Parathyroid adenoma (tissue), 2 donors: ENCODE measurements around the gene SEPTIN1.
A peak's percentile ranks its signal among the peaks of the same experiment; 100 is the strongest.

Experiments
- H2AFZ ChIP-seq: fragments of 300-600 bp; sonication (generic); one replicate; pipeline ENCODE4 v1.7.0; 2017; ENCODE audit warnings: antibody characterized with exemption, mild to moderate bottlenecking
- H3K27ac ChIP-seq: fragments of 300-600 bp; sonication (generic); one replicate; pipeline ENCODE4 v1.7.0; 2017
- H3K27me3 ChIP-seq: fragments of 300-600 bp; sonication (generic); one replicate; pipeline ENCODE4 v1.7.0; 2017; ENCODE audit warnings: low read length; ENCODE audit not compliant: control insufficient read depth, insufficient read depth
- H3K36me3 ChIP-seq: fragments of 300-600 bp; sonication (generic); one replicate; pipeline ENCODE4 v1.7.0; 2017; ENCODE audit warnings: low read length; ENCODE audit not compliant: control insufficient read depth, insufficient read depth
- H3K4me1 ChIP-seq: fragments of 300-600 bp; sonication (generic); one replicate; pipeline ENCODE4 v1.7.0; 2017; ENCODE audit warnings: control low read depth
- H3K4me2 ChIP-seq: fragments of 300-600 bp; sonication (generic); one replicate; pipeline ENCODE4 v1.7.0; 2017; ENCODE audit warnings: low read length
- H3K4me3 ChIP-seq: fragments of 300-600 bp; sonication (generic); one replicate; pipeline ENCODE4 v1.7.0; 2017; ENCODE audit warnings: low read depth, low read length
- H3K79me2 ChIP-seq: fragments of 300-600 bp; sonication (generic); one replicate; pipeline ENCODE4 v1.7.0; 2017; ENCODE audit warnings: control low read depth
- H3K9ac ChIP-seq: fragments of 300-600 bp; sonication (generic); one replicate; pipeline ENCODE4 v1.7.0; 2017; ENCODE audit warnings: mild to moderate bottlenecking
- H3K9me3 ChIP-seq: fragments of 300-600 bp; sonication (generic); one replicate; pipeline ENCODE4 v1.7.0; 2017; ENCODE audit warnings: low read length; ENCODE audit not compliant: control insufficient read depth
- TF ChIP-seq, protein P1 (sequence below): fragments of 300-600 bp; sonication (generic); IDR thresholded peaks from one replicate; pipeline ENCODE4 v1.7.0; 2017; ENCODE audit warnings: antibody characterized with exemption, mild to moderate bottlenecking
- donor health status: primary hyperparathyroidism.

The SEPTIN1 gene

DNA sequence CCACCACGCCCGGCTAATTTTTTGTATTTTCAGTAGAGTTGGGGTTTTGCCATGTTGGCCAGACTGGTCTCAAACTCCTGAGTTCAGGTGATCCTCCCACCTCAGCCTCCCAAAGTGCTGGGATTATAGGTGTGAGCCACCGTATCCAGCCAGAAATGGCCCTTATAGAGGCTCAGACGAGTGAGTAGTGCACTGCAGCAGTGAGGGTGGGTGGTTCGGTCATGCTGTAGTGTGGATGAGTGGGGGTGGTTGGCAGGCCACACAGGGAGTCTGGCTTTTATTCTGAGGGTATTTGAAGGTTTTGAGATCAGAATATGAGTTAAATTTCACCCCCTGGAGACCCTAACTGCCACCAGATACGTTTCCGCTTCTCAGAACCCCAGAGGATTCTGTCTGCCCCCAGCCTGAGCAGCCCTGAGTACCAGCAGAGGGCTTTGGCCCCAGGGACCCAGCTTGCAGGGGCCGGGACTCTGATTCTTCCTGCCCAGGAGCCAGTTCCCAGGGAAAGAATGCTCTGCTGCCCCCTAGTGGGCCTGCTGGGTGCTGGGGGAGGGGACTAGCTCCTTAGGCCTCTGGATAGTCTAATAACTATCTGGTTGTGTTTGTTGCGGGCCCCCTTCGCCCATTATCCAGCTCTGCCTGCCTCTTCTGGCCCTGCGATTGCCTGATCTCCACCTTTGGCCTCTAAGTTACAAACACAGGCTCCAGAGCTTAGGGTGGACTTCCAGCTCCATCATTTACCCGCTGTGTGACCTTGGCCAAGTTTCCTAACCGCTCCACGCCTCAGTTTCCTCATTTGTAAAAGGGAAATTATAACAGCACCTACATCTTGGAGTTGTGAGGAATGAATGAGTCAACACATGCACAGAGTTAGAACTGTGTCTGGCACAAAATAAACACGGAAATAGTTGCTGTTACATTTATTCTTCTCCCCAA, 27.0 kb upstream of the SEPTIN1 start:
- H3K9me3 ChIP-seq: no peaks in the 10 kb centered on the region
- no peaks in the 10 kb centered on the region for H3K36me3 ChIP-seq
- peaks cover 9% of the 10 kb centered on the region for H3K79me2 ChIP-seq
- H2AFZ ChIP-seq: peak overlapping the region; percentile 47
- H3K4me2 ChIP-seq: peak overlapping the region; percentile 60
- no peak overlapping the region for H3K9ac ChIP-seq
- H3K27ac ChIP-seq: peak overlapping the region; percentile 34
- H3K4me1 ChIP-seq: peaks cover 12% of the 10 kb centered on the region
- TF ChIP-seq, protein P1, sequence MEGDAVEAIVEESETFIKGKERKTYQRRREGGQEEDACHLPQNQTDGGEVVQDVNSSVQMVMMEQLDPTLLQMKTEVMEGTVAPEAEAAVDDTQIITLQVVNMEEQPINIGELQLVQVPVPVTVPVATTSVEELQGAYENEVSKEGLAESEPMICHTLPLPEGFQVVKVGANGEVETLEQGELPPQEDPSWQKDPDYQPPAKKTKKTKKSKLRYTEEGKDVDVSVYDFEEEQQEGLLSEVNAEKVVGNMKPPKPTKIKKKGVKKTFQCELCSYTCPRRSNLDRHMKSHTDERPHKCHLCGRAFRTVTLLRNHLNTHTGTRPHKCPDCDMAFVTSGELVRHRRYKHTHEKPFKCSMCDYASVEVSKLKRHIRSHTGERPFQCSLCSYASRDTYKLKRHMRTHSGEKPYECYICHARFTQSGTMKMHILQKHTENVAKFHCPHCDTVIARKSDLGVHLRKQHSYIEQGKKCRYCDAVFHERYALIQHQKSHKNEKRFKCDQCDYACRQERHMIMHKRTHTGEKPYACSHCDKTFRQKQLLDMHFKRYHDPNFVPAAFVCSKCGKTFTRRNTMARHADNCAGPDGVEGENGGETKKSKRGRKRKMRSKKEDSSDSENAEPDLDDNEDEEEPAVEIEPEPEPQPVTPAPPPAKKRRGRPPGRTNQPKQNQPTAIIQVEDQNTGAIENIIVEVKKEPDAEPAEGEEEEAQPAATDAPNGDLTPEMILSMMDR: peak; percentile 94
- H3K27me3 ChIP-seq: no peaks in the 10 kb centered on the region
- peak overlapping the region; percentile 36 for H3K4me3 ChIP-seq

DNA sequence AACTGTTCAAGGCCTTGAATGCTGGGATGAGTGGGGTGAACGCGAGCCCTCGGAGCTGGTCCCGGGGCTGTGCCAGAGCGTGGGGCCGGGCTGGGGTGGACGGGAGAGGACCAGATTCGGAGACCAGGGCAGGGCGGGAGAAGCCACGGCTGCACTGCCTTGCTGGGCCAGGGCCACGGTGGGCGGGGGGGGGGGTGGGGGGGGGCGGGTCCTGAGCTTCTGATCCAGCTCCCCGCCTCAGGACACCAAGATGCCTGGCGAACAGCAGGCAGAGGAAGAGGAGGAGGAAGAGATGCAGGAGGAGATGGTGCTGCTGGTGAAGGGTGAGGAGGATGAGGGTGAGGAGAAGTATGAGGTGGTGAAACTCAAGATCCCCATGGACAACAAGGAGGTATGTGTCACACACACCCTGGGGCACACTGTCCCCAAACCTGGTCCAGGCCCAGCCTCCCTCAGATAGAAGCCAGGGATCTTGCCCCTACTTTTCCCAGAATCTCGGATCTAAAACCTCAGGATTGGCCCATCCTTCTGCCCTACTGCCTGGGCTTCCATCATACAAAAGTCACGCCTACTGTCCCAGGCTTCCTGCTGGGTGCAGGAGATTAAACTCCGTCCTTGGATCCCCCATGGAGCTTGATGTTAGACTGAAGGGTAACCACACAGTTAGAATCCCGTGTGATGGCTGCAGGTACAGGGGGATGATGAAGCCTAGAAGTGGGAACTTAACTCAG, 25.6 kb upstream of the SEPTIN1 start:
- TF ChIP-seq, protein P1: no peak
- Histone ChIP-seq H3K27ac (peak overlapping the region; percentile 84), H3K9ac (peak overlapping the region; percentile 58), H3K4me2 (peak overlapping the region; percentile 89), H3K36me3 (no peaks in the 10 kb centered on the region), H3K4me1 (peaks cover 12% of the 10 kb centered on the region), H3K79me2 (peaks cover 9% of the 10 kb centered on the region), H2AFZ (peak overlapping the region; percentile 94), H3K9me3 (no peaks in the 10 kb centered on the region), H3K27me3 (no peaks in the 10 kb centered on the region), H3K4me3 (peak overlapping the region; percentile 69)

DNA sequence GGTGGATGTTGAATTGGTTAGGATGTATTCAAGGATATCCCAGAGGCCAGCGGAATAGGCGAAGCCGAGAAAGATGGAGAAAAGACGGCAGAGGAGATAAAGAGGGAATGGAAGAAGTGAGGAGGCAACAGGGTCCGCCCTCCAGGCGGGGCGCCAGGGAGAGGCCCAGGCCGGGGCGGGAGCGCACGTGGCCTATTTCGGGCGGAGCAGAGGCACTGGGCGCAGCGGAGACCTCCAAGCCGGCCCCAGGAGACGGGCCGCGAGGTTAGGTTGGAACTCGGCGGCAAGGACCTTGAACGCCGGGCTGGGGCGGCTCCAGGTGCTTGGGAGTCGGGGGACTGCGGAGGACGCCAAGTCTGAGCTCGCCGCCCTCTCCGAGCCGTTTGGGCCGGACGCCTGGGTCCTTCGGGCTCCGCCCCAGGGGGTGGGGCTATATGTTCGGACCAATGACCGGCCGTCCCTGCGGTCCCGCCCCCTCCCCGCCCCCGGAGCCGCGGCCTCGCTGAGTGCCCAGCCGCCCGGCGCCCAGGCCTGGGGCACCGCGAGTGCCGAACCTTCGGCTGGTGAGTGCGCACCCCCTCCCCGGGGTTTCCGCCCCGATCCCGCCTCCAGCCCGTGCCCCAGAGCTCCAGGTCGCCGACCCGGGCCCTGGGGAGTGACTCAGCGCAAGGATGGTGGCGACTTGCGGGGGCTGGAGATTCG, 24.9 kb upstream of the SEPTIN1 start, which contains the start of gene ZNF771:
TSS of gene ZNF771 (plus strand) at position 505 of the 702 bp plus-strand sequence. CDS start 448 bp downstream, outside the sequence.
- H3K4me2 ChIP-seq: peak within 1 kb of the TSS; percentile 89
- peak within 1 kb of the TSS; percentile 58 for H3K9ac ChIP-seq
- H2AFZ ChIP-seq: peak within 1 kb of the TSS; percentile 94
- peak within 1 kb of the TSS; percentile 69 for H3K4me3 ChIP-seq
- H3K4me1 ChIP-seq: peaks cover 12% of the 10 kb centered on the region
- H3K27ac ChIP-seq: peak within 1 kb of the TSS; percentile 84
- peaks cover 9% of the 10 kb centered on the region for H3K79me2 ChIP-seq
- H3K36me3 ChIP-seq: no peaks in the 10 kb centered on the region
- H3K27me3 ChIP-seq: no peaks in the 10 kb centered on the region
- no peaks in the 10 kb centered on the region for H3K9me3 ChIP-seq
- TF ChIP-seq, protein P1: peak; percentile 14

DNA sequence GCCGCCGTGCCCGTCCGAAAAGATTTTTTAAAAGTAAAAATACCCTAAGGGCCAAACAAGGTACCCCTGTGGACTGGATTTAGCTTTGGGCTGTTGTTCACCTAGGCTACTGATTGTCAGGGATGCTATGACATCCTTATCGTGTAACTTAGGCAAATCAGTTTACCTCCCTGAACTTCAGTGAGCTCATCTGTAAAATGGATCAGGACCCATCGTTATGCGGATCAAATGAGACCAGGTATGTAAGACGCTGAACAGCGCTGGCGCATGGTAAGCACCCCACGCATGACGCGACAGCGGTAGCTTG, 24.4 kb upstream of the SEPTIN1 start:
- TF ChIP-seq, protein P1: no peak
- H3K27ac ChIP-seq: peak overlapping the region; percentile 84
- H3K4me1 ChIP-seq: peaks cover 12% of the 10 kb centered on the region
- no peaks in the 10 kb centered on the region for H3K9me3 ChIP-seq
- H3K27me3 ChIP-seq: no peaks in the 10 kb centered on the region
- H3K36me3 ChIP-seq: no peaks in the 10 kb centered on the region
- peak overlapping the region; percentile 89 for H3K4me2 ChIP-seq
- no peak overlapping the region for H3K9ac ChIP-seq
- peak overlapping the region; percentile 94 for H2AFZ ChIP-seq
- H3K4me3 ChIP-seq: peak overlapping the region; percentile 69
- H3K79me2 ChIP-seq: peaks cover 9% of the 10 kb centered on the region
